GM12878 (cell line): ENCODE measurements around the gene ELAC1. TPM values are rescaled to one million over a fixed set of nuclear protein-coding genes. Genes with fewer than 3 reads are reported as not detected.

Source experiments
- ATAC-seq: fragments of 200-7000 bp; cut with Tn5 transposase; 3 replicates; pipeline ENCODE4 v1.9.1; 2020; ENCODE audit warnings: mild to moderate bottlenecking, moderate library complexity
- BruUV-seq: library from RNA; stranded (reverse); fragments of 400-500 nt; replicated peaks from 2 replicates; lab custom pipeline; 2021; lab: Mats Ljungman, UMichigan
- CTCF ChIA-PET: fragments of 300-600 bp; sonication (Branson Sonifier 250); formaldehyde crosslinking; extraction: SDS; loops from one replicate; lab custom pipeline; 2021; ENCODE audit warnings: inconsistent platforms; lab: Yijun Ruan, JAX
- POLR2A ChIA-PET: fragments of 350-600 bp; formaldehyde crosslinking; extraction: SDS; loops from one replicate; lab custom pipeline; 2021; ENCODE audit warnings: inconsistent platforms; lab: Charles Lee
- RAD21 ChIA-PET: fragments of 300-600 bp; sonication (Branson Sonifier 250); formaldehyde crosslinking; loops from one replicate; lab custom pipeline; 2023; ENCODE audit warnings: antibody characterized with exemption; ENCODE audit not compliant: unreplicated experiment; lab: Charles Lee
- SMC1A ChIA-PET: fragments of 300-600 bp; sonication (Branson Sonifier 250); formaldehyde crosslinking; loops from one replicate; lab custom pipeline; 2023; ENCODE audit not compliant: unreplicated experiment, uncharacterized antibody; lab: Charles Lee
- DNase-seq: peaks from one replicate; pipeline ENCODE4 v3.0.0-alpha.2; 2011; ENCODE audit warnings: low read depth, low spot score
- FAIRE-seq: peaks from 3 replicates; lab custom pipeline; 2011; peaks lifted over from hg19 to GRCh38; lab: Jason Lieb, UNC
- H2AFZ ChIP-seq: 2 replicates; pipeline ENCODE4 v1.6.0; 2011; ENCODE audit warnings: low read depth, low read length, control low read depth; ENCODE audit not compliant: control insufficient read depth
- H3K27ac ChIP-seq: 2 replicates; pipeline ENCODE4 v1.5.1; 2011; ENCODE audit warnings: control low read depth; ENCODE audit not compliant: control insufficient read depth, insufficient read depth
- H3K27me3 ChIP-seq, 2 experiments: replicated peaks in 1 of 2; 2 replicates each; pipeline versions ENCODE4 v1.6.0 to v1.6.1; 2011; ENCODE audit warnings: low read length in 1 of 2; ENCODE audit not compliant: control insufficient read depth in 2 of 2, insufficient read depth in 2 of 2
- H3K36me3 ChIP-seq, 2 experiments: 2 replicates each; pipeline ENCODE4 v1.5.1; 2011; ENCODE audit warnings: low read length in 1 of 2; ENCODE audit not compliant: control insufficient read depth in 2 of 2, insufficient read depth in 2 of 2
- H3K4me1 ChIP-seq: 2 replicates; pipeline ENCODE4 v1.6.1; 2011; ENCODE audit warnings: mild to moderate bottlenecking, low read length, moderate library complexity, mixed read lengths; ENCODE audit not compliant: control insufficient read depth, insufficient read depth
- H3K4me2 ChIP-seq: 2 replicates; pipeline ENCODE4 v1.6.0; 2011; ENCODE audit warnings: control low read depth; ENCODE audit not compliant: control insufficient read depth, insufficient read depth
- H3K4me3 ChIP-seq: fragments of 200-600 bp; sonication (generic); 2 replicates; pipeline ENCODE4 v1.5.1; 2016
- H3K79me2 ChIP-seq: 2 replicates; pipeline ENCODE4 v1.6.0; 2011; ENCODE audit warnings: low read length; ENCODE audit not compliant: control insufficient read depth, insufficient read depth
- H3K9ac ChIP-seq: 2 replicates; pipeline ENCODE4 v1.8.0; 2011; ENCODE audit warnings: low read length, control low read depth, mixed read lengths; ENCODE audit not compliant: control insufficient read depth, insufficient read depth
- H3K9me3 ChIP-seq: replicated peaks from 3 replicates; pipeline ENCODE4 v1.5.1; 2011; ENCODE audit warnings: mild to moderate bottlenecking, low read length; ENCODE audit not compliant: control insufficient read depth, insufficient read depth
- H4K20me1 ChIP-seq: 2 replicates; pipeline ENCODE4 v1.6.0; 2011; ENCODE audit not compliant: control insufficient read depth, insufficient read depth
- CEBPB ChIP-seq, 2 experiments: fragments of 150-350 bp in 1 of 2; IDR thresholded peaks; 2 replicates each; pipeline ENCODE4 v1.6.1; 2012 to 2014; ENCODE audit warnings: low read depth in 2 of 2, low read length in 2 of 2, borderline replicate concordance in 1 of 2, inconsistent platforms in 1 of 2
- EGR1 ChIP-seq, 2 experiments: IDR thresholded peaks; 1 replicate in 1 of 2; 2 replicates in 1 of 2; pipeline ENCODE4 v1.6.1; 2011 to 2012; ENCODE audit warnings: low read depth in 2 of 2, low read length in 2 of 2, borderline replicate concordance in 1 of 2, mild to moderate bottlenecking in 1 of 2, moderate library complexity in 1 of 2
- HDGF ChIP-seq: fragments of 450-650 bp; IDR thresholded peaks from 2 replicates; pipeline ENCODE4 v1.6.1; 2016; ENCODE audit warnings: antibody characterized with exemption
- KAT2A ChIP-seq: conservative IDR thresholded peaks from 2 replicates; pipeline ENCODE4 v1.6.1; 2011; ENCODE audit warnings: low read depth, low read length; ENCODE audit not compliant: control insufficient read depth
- LARP7 ChIP-seq: fragments of 450-650 bp; IDR thresholded peaks from 2 replicates; pipeline ENCODE4 v1.6.1; 2017; ENCODE audit warnings: mild to moderate bottlenecking
- MEF2A ChIP-seq: IDR thresholded peaks from 2 replicates; pipeline ENCODE4 v1.6.1; 2011; ENCODE audit warnings: low read depth, mild to moderate bottlenecking, low read length, moderate library complexity; ENCODE audit not compliant: insufficient read depth
- POLR2A ChIP-seq: IDR thresholded peaks from 2 replicates; pipeline ENCODE4 v1.6.1; 2011; ENCODE audit warnings: low read depth, mild to moderate bottlenecking, low read length
- ZSCAN29 ChIP-seq: fragments of 450-650 bp; IDR thresholded peaks from 2 replicates; pipeline ENCODE4 v1.6.1; 2017; ENCODE audit warnings: mild to moderate bottlenecking, moderate library complexity
- WGBS: methylation state at CpG from one replicate; pipeline ENCODE4 v1.1.6; 2016; ENCODE audit warnings: low lambda C conversion rate; ENCODE audit not compliant: insufficient replicate concordance, insufficient coverage; ENCODE audit errors: missing lambda C conversion rate; 5-methylcytosine and 5-hydroxymethylcytosine counted together
- in situ Hi-C: fragments of 300-500 bp; cut with MboI; formaldehyde crosslinking; loops from 9 replicates; pipeline ENCODE4 v1.14.3; 2018; ENCODE audit warnings: mixed read lengths
- intact Hi-C: fragments of 100-400 bp; cut with micrococcal nuclease; formaldehyde crosslinking; loops from one replicate; pipeline ENCODE4 v1.14.2; 2022; ENCODE audit not compliant: unreplicated experiment
- polyA plus RNA-seq, 11 experiments: library from polyadenylated mRNA; depleted of rRNA in 4 of 11; unstranded in 6 of 11; stranded (reverse) in 5 of 11; fragments of >200 nt; fragmentation: Nextera tagmentation in 4 of 11; fragmentation: Illumina TruSeq in 1 of 11; extraction: Ambion mirVana in 4 of 11; extraction: Trizol in 1 of 11; gene quantifications; 1 replicate in 1 of 11; 2 replicates in 10 of 11; pipeline versions ENCODE4 v1.2.1 to v1.2.3, GENCODE V29; 2011 to 2016; ENCODE audit warnings: inconsistent platforms in 2 of 11, missing spikeins in 2 of 11, low read depth in 1 of 11
- total RNA-seq, 4 experiments: library from RNA; depleted of rRNA in 3 of 4; stranded (reverse); fragments of >200 nt in 3 of 4; fragmentation: Illumina TruSeq in 1 of 4; extraction: Trizol in 1 of 4; gene quantifications; 2 replicates each; pipeline versions ENCODE4 v1.2.1 to v1.2.3, GENCODE V29; 2013 to 2021
- TF ChIP-seq, protein P1 (sequence below): IDR thresholded peaks from 2 replicates; pipeline ENCODE4 v1.6.1; 2011; ENCODE audit warnings: low read depth, low read length, improper control_type of control experiment, borderline replicate concordance
- TF ChIP-seq, protein P2 (sequence below): fragments of 150-350 bp; IDR thresholded peaks from 2 replicates; pipeline ENCODE4 v1.6.1; 2014; ENCODE audit warnings: mild to moderate bottlenecking, low read depth, low read length
- TF ChIP-seq, protein P3 (sequence below): fragments of 450-650 bp; IDR thresholded peaks from 2 replicates; pipeline ENCODE4 v1.6.1; 2018; ENCODE audit warnings: mild to moderate bottlenecking, low read depth, moderate library complexity; ENCODE audit not compliant: partially characterized antibody
- TF ChIP-seq, protein P4 (sequence below): fragments of 450-650 bp; formaldehyde crosslinking; IDR thresholded peaks from 2 replicates; pipeline ENCODE4 v1.5.0; 2022; ENCODE audit warnings: mild to moderate bottlenecking, missing genetic modification characterization

ELAC1 gene
- total and polyA plus RNA-seq, 10 of the 15 experiments (the other 5 are each of a cell fraction or from before 2014, with no cell fraction given): 4.9 to 23.0 (median 9.8) TPM

DNA sequence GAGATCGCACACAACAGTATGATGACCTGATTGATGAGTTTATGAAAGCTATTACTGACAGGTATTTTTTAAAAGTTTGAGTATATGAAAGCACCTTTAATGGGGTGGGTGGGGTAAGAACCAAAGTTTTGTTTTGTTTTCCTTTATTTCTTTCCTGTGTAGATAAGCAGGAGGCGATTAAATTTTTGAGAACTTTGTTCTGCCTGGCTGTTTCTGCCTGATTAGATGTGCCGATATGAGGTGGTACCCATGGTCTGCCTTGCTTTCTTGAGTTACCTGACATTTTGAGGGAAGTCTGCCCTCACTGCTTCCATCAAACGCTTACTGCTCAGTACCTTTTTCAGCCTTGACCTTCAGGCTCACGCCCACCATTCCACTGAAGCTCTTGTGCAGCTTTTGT, 49.7 kb upstream of the ELAC1 start (continued):
- TF ChIP-seq, protein P1, sequence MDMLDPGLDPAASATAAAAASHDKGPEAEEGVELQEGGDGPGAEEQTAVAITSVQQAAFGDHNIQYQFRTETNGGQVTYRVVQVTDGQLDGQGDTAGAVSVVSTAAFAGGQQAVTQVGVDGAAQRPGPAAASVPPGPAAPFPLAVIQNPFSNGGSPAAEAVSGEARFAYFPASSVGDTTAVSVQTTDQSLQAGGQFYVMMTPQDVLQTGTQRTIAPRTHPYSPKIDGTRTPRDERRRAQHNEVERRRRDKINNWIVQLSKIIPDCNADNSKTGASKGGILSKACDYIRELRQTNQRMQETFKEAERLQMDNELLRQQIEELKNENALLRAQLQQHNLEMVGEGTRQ: no peak
- TF ChIP-seq, protein P2, sequence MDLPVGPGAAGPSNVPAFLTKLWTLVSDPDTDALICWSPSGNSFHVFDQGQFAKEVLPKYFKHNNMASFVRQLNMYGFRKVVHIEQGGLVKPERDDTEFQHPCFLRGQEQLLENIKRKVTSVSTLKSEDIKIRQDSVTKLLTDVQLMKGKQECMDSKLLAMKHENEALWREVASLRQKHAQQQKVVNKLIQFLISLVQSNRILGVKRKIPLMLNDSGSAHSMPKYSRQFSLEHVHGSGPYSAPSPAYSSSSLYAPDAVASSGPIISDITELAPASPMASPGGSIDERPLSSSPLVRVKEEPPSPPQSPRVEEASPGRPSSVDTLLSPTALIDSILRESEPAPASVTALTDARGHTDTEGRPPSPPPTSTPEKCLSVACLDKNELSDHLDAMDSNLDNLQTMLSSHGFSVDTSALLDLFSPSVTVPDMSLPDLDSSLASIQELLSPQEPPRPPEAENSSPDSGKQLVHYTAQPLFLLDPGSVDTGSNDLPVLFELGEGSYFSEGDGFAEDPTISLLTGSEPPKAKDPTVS: no peak
- no peak for TF ChIP-seq LARP7
- no peak for TF ChIP-seq POLR2A

DNA sequence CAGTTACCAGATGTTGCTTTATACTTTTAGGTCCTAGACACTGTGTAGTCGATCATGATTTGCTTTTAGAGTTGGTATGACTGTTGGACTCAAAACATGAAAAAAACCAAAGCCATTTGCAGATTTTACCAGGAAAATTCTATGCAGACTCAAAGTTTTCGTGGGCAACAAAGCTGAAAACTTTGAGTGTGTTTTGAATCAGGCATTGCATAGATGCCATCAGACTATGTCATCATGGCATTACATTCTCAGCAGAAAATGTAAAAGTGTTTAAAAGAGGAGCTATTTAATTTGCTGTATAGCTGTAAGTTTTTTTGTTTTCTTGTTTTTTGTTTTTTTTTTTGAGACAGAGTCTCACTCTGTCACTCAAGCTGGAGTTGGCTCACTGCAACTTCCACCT, 43.5 kb upstream of the ELAC1 start:
- Histone ChIP-seq H3K36me3 (peaks cover 0 to 30% of the 10 kb centered on the region in 2 experiments; a peak in 3 of 4 replicates), H3K79me2 (no peaks in the 10 kb centered on the region), H3K27me3 (no peaks in the 10 kb centered on the region), H3K9ac (no peak overlapping the region), H4K20me1 (no peaks in the 10 kb centered on the region), H3K9me3 (peaks cover 3% of the 10 kb centered on the region; the same call in 1 of the 3 replicates), H2AFZ (no peak overlapping the region), H3K4me1 (no peaks in the 10 kb centered on the region), H3K27ac (no peak overlapping the region), H3K4me2 (no peak overlapping the region), H3K4me3 (no peak overlapping the region)
- POLR2A ChIA-PET: no interaction called here
- SMC1A ChIA-PET: no interaction called here
- no TSS peak for BruUV-seq
- ATAC-seq: no peak
- RAD21 ChIA-PET: no interaction called here
- CTCF ChIA-PET: interaction anchor here (0.6 kb wide), 1 partner anchor 20 kb away, joined by 3 read pairs; no protein-coding TSS in a partner anchor
- intact Hi-C loops: no loop called here
- 66% methylated on average over 2 of the region's 2 CpGs for WGBS
- no peak for DNase-seq
- FAIRE-seq: no peak
- in situ Hi-C loops: no loop called here
- TF ChIP-seq, protein P3, sequence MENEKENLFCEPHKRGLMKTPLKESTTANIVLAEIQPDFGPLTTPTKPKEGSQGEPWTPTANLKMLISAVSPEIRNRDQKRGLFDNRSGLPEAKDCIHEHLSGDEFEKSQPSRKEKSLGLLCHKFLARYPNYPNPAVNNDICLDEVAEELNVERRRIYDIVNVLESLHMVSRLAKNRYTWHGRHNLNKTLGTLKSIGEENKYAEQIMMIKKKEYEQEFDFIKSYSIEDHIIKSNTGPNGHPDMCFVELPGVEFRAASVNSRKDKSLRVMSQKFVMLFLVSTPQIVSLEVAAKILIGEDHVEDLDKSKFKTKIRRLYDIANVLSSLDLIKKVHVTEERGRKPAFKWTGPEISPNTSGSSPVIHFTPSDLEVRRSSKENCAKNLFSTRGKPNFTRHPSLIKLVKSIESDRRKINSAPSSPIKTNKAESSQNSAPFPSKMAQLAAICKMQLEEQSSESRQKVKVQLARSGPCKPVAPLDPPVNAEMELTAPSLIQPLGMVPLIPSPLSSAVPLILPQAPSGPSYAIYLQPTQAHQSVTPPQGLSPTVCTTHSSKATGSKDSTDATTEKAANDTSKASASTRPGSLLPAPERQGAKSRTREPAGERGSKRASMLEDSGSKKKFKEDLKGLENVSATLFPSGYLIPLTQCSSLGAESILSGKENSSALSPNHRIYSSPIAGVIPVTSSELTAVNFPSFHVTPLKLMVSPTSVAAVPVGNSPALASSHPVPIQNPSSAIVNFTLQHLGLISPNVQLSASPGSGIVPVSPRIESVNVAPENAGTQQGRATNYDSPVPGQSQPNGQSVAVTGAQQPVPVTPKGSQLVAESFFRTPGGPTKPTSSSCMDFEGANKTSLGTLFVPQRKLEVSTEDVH: no peak
- TF ChIP-seq CEBPB (IDR thresholded peaks at IDR 0.05; ENCODE audit: borderline replicate concordance in 1 of 2, low read depth in 2 of 2, low read length in 2 of 2) (no peak), EGR1 (IDR thresholded peaks at IDR 0.05; ENCODE audit: borderline replicate concordance in 1 of 2, low read depth in 2 of 2, low read length in 2 of 2) (no peak), KAT2A (no peak), HDGF (no peak), ZSCAN29 (no peak), MEF2A (no peak)
- TF ChIP-seq, protein P4, sequence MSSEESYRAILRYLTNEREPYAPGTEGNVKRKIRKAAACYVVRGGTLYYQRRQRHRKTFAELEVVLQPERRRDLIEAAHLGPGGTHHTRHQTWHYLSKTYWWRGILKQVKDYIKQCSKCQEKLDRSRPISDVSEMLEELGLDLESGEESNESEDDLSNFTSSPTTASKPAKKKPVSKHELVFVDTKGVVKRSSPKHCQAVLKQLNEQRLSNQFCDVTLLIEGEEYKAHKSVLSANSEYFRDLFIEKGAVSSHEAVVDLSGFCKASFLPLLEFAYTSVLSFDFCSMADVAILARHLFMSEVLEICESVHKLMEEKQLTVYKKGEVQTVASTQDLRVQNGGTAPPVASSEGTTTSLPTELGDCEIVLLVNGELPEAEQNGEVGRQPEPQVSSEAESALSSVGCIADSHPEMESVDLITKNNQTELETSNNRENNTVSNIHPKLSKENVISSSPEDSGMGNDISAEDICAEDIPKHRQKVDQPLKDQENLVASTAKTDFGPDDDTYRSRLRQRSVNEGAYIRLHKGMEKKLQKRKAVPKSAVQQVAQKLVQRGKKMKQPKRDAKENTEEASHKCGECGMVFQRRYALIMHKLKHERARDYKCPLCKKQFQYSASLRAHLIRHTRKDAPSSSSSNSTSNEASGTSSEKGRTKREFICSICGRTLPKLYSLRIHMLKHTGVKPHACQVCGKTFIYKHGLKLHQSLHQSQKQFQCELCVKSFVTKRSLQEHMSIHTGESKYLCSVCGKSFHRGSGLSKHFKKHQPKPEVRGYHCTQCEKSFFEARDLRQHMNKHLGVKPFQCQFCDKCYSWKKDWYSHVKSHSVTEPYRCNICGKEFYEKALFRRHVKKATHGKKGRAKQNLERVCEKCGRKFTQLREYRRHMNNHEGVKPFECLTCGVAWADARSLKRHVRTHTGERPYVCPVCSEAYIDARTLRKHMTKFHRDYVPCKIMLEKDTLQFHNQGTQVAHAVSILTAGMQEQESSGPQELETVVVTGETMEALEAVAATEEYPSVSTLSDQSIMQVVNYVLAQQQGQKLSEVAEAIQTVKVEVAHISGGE (CRISPR knock-in tag): no peak
